ENCODE measurements around the gene TMCC1.
A peak's percentile ranks its signal among the peaks of the same experiment; 100 is the strongest.
"Not testable (repeated sequence)": the region's sequence is repeated elsewhere in the genome, so short reads cannot be mapped to it uniquely, and the experiment has no call there.

The TMCC1 gene

DNA sequence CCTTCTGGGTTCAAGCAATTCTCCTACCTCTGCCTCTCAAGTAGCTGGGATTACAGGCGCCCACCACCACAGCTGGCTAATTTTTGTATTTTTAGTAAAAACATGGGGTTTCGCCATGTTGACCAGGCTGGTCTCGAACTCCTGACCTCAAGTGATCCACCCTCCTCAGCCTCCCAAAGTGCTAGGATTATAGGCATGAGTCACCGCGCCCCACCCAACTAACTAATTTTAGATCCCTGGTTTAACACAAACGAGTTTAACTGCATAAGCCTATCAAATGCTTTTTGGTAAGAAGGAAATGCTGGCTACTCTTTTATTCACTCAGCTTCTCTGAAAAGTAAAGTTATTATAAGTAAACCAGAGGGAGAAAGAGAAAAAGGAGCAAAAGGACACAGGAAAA is 61.6 kb downstream of the TMCC1 start:
- not testable (repeated sequence) for DNase-seq

DNA sequence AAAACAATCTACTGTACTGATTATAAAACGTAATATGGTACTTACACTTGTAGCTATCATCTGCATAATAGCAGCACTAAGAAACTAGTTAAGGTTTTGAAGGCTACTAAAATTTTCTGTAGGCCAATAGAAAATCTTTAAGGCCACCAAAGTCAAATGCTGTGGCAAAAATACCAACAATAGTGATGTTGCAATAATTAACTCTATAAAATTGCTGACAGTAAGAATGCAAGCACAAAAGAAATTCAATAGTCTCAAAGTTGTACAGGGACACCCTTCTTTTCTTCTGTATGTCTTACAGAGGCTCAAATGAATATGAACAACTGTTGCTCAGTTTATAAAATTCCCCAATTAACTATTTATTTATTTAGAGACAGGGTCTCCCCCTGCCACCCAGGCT is 62.0 kb downstream of the TMCC1 start:
- DNase-seq: no peak

DNA sequence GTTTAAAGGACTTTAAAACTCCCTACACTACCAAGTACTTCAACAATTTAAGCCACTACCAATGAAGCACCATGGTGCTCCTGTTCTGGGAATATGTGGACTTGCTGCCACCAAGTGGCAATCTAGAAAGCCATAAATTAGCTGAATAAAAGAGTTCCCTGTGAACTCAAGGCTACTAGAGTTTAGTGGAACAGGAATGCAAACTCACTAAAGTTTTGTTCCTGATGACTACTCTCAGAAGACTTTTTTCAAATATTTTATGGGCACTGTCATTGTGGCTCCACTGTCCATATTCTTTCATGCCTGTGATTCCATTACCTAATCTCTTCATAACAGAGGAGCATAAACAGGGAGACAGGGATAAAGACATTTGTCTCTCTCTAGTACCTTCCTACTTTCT is 63.9 kb downstream of the TMCC1 start:
- peak; percentile 62 to 78 for DNase-seq

DNA sequence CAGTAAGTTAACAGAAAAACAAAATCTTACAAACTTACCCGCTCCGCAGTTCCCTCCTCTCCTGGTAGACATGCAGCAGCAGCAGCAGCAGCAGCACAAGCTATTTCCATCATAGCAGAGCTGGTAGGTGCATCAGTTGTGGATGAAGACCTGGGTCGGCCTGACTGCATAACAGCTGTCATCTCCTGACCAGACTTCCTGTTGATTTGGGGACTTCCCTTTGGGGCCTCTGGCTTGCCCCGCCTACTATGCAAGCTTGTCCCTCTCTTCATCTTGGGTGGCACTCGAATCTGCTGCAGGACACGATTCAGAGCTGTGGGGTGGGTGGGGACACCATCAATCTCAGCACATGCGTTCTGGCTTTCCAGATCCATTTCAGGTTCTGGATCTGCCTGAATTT is 65.7 kb downstream of the TMCC1 start:
- DNase-seq: no peak

DNA sequence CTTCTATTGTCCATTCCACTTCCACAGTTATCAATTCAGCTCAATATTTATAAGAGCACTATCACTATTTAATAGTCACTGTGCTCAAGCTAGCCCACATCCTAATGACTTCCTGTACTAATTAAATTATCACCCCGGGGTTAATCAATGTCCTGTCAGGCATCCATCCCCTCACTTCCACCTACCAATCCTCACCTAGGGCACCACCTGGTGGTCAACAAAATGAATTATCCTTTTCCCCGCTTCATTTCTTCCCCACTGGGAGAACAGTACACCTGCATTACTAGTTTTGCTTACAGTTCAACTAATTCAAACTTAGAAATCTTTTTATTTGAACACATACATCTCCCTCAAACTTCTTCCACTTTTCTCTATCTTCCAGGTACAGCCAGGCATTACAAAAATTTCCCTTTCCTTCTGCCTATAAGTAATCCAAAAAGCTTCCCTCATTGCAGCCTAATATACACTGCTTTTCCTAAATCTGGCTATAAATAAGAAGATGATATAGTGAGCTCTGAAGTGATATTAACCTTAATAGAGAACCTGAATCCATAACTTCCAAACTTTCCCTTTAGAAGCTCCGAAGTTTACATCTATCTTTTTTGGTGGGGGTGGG is 68.5 kb downstream of the TMCC1 start:
- peak; percentile 68 to 70 for DNase-seq

DNA sequence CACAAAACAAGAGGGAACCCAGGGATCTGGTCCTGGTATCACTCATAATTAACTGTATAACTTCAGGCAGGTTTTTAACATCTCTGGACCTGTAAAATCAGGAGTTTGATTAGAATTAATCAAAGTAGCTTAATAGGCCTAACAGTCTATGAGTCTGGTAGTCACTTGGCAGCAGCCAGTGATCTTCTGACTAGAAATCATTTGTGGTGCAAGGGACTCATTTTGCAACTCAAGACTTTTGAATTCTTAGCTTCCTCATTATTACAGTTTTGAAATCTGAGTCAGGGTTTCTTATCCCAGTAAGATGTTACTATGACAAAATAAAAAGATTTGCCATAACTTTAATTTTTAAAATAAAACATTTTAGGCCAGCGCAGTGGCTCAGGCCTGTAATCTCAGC is 70.8 kb downstream of the TMCC1 start:
- no peak for DNase-seq

DNA sequence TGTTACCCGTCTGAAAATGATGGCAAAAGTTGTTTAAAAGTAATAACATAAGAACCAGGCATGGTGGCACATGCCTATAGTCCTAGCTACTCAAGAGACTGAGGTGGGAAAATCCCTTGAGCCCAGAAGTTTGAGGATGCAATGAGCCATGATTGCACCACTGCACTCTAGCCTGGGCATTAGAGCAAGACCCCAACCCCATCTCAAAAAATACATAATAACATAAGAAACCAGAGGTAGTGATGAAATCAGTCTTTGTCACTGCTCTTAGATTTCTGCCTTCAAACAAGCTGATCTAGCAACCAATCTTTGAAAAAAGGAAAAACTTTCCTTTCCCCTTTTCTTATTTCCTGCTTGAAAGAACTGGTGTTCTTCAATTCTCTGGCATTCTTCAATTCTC is 71.3 kb downstream of the TMCC1 start:
- DNase-seq: no peak

DNA sequence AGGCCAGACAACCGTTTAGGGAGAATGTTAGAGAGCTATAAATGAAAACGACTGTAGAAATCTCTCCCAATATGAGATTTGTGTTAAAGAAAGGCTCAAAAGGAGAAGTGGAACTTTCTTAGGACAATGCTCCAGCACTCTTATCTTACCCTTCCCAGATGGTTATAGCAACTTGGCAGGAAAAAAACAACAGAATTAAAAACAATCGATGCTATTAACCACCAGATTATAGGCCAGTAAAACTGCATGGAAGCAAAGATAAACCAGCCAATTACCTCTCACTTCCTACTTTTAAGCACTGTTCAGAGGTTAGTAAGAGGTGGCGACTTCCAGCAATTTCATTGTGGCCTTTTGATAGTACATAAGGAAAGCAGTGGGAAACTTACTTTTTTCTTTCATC is 72.9 kb downstream of the TMCC1 start:
- DNase-seq: no peak

DNA sequence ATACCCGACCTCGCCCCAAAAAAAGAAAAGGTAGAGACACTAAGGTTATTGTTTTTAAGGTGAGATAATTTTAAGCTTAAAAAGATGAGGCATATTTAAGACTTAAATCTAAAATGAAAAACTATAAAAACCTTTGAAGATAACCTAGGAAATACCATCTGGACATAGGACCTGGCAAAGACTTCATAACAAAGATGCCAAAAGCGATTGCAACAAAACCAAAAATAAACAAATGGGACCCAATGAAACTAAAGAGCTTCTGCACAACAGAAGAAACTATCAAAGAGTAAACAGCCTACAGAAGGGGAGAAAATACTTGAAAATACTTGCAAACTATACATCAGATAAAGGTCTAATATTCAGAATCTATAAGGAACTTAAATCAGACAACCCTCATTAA is 80.9 kb downstream of the TMCC1 start:
- no peak for DNase-seq

DNA sequence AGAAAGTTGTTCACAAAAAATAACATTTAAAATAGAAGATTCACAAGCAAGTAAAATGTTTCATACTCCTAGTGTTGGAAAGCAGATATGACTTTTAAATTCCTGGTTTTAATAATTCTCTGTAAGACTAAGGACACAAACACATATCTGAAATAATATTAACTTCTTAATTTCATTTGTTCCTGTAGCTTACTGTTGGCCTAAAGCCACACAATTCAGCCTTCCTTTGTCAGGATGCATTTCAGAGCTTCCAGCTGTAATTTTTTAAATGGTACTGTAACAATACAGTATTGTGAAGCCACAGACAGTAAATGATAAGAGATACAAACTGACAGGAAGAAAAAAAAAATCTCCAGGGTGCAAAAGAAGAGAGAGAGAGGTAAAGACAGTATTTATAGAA is 84.2 kb downstream of the TMCC1 start:
- DNase-seq: no peak

DNA sequence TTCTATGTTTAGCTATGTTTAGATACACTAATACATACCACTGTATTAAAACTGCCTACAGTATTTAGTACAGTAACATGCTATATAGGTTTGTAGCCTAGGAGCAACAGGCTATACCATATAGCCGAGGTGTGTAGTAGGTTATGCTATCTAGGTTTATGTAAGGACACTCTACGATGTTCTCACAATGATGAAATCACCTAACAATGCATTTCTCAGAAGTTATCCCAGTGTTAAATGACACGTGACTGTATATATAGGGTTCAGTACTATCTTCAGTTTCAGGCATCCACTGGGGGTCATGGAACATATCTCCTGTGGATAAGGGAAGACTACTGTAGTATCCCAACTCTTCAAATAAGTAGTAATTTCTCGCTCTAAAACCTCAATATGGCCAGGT is 97.4 kb downstream of the TMCC1 start:
- no peak for DNase-seq

DNA sequence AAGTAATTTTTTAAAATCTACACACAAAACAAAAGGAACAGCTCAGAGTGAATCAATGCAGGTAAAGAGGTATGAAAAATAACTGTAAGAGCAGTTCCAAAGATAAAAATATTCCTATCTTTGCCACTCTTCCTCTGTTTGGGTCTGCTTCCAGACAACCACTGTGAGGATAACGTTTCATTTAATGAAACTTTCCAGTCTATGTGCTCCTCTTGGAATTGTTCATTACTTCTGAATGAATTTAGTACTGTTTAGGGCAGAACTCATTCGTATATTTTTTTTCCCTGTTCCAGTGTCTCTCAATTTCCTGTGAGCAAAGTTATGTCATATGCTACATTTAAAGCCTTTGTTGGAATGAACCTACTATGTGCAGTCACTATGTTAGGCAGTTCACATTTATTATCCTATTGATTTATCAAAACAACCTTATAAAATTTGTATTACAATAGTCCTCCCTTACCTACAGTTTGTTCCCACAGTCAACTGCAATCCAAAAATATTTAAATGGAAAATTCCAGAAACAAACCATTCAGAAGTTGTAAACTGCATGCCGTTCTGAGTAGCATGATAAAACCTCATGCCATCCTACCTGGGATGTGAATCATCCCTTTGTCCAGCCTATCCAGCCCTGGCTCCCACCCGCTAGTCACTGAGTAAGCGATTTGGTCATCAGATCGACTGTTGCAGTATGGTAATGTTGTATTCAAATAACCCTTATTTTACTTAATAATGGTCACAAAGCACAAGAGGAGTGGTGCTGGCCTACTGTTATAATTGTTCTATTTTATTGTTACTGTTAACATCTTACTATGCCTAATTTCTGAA is 98.1 kb downstream of the TMCC1 start:
- DNase-seq: no peak

DNA sequence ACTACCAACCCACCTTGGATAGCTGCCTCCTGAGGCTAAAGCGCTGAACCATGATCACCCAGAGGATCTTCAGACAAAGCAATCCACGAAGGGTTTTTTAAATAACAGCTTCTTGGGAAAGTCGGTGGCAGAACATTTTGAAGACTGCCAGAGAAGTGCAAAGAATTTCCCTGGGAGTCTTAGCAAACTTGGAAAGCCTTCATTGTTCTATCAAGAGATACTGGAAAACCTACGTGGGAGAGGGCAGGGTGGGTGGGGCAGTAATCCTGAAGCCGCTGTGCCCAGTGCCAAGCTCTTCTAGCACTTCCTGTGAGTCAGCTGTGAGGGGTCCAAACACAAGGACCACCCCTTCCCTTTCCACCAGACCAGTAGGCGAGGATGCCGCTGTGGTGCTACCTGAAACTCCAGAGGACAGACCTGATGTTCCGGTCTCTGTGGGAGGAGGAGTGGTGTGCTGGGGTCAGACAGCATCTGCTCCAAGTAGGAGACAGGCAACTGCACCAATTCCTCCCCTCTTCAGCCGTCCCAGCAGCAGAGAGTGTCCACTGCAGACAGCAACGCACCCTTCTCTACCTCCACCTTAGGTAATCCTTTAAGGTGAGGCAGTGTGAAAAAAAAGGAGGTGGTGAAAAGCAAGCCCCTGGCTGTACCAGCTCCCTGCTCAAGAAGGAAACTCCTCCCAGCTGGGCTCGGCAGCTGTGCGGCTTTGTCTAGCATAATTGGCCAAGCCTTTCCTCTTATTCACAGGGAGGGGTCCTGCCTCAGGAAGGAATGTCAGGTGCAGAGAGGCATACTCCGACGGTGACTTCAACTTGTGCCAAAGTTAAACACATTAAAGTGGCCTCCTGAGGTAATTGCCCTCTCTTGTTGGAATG is 99.0 kb downstream of the TMCC1 start:
- DNase-seq: peak in 1 of 2 experiments; percentile 58

DNA sequence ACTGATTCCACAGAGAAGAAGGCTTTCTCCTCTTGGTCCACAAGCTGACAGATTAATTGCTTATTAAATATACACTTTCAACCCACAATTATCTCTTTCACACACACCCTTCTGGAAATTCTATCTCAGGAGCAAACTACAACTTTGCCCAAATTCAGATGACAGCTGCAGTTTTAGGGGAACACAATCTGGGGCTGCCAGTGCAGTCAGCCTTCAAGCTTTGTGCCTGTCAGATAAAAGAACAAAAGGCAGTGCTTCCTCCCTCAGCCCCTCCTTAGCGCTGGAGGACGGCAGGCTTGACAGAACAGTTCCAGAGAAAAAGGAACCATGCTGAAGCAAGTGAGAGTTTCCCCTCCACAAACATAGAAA is 99.6 kb downstream of the TMCC1 start:
- DNase-seq: no peak

DNA sequence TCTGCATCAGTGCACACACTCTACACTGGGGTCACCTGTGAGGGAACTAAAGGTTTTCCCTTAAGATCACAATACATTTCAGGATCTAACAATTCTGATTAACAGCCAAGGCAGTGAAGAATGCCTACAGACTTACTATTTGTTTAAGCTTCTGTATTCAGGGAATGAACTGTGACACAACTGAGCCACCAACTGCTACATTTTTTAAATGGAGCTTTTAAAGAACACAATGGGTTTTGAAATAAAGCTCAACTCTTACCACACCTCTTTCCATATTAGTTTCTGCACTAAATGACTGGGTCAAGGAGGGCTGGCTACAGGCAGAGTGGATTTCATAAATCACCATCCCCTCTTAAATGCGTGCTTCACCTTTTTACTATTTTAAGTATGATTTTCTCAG is 100.2 kb downstream of the TMCC1 start:
- DNase-seq: no peak

DNA sequence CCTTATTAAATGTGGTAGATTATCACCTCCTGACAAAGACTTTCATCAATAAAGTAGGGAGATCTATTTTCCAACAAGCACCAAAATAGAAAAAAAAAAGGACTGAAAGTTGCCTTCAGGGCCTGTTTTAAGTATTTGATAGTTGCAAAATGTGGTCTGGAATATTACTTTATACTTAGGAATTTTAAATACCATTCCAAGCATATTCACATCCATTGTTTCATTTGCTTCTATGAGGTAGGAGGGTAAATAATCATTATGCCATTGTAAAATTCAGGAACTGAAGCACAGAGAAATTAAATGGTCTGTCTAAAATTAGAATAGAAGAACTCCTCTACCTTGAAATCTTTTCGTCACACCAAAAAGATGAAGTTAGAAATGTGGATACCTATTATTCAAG is 110.0 kb downstream of the TMCC1 start:
- no peak for DNase-seq

DNA sequence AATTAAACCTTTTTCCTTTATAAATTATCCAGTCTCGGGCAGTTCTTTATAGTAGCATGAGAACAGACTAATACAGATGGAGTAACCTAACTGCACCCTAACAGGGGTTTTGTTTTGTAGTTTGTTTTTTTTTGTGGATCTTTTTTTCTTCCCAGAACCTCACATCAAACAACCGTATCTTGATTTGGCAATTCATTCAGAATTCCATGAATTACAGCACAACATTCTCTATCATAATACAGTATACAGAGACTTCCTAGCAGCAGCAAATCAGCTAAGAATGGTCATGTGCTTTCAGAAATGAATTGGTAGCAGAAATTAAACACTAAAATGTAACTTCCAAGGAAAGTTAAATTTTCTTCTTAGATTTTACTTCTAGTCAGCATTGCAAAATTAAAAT is 114.6 kb downstream of the TMCC1 start:
- no peak for DNase-seq

DNA sequence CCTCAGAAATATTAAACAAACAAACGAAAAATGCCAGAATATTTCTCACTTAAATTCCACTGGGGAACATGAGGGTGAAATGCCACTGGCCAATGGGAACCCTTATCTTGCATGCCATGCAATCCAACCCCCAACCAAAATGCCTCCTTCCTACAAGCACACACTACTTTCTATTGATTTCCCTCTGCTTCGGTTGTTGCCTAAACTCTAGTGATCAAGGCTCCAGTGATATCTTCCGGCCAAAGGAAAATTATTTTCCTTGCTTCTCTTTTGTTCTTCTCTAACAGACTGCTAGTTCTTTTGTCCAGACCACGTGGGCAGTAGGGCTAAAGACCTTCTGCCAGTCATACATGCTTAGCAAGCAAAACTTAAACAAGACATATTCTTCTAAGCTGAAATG is 115.7 kb downstream of the TMCC1 start:
- DNase-seq: no peak

DNA sequence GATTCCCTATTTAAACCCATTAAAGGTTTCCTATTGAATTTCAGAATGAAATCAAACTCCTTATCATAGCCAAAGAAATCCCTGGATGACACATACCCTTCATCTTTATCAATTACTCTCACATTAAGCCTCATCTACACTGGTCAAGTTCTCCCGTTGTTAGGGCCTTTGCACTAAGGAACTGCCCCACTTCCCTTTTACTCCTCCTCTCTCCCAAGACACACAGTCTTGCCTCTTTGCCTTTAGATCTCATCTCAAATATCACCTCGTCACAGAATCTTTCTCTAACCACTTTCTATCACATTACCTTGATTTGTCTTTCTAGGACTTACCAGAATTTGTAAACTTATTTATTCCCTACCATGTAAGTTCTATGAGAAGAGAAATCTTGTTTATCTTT is 117.6 kb downstream of the TMCC1 start:
- no peak for DNase-seq

DNA sequence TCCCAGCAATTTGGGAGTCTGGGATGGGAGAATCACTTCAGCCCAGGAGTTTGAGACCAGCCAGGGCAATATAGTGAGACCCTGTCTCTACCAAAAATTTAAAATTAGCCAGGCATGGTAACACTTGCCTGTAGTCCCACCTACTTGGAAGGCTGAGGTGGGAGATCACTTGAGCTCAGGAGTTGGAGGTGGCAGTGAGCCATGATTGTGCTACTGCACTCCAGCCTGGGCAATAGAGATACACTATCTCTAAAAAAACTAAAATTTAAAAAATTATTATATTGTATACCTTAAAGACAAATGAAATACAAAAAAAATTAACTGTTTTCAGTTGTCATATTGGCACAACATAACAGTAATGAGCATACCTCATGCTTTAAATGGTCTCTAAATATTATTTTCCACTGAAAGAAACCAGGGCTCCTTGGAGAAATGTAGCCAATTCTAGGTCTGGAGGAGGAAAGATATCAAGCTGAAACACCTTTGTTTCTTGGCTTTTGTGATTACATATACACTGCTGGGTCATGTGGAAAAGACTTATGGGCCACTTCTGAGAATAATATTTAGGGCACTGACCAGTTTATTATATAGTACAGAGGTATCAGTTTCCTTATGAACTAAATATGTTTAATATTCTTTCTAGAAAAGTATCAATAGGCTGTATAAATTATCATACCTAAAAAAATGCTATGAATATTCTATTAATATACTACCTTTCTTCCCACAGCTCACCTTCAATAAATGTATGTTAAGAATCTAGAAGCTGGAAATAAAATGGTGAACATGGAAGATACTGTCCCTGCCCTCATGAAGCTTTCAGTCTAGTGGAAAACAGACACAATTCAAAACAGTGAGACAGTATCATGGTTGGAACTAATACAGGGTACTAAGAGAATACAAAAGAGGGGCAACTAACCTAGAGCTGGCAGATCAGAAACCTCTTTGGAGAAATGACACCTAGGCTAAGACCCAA is 119.5 kb downstream of the TMCC1 start:
- no peak for DNase-seq

DNA sequence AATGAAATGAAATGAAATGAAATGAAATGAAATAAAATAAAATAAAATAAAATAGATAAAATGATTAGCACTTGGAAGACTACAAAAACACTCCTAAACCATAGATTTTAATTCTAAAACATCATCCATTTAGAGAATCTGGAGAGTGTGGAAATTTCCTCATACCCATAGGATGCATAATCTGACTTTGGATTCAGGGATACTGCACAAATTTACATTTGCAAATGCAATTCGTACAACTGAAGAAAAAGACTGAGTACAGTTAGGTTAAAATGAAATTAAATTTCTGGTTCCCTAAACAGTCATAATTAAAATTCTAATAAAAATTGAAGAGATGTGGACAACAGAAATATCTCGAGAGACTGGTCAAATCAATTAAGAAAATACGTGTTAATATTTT is 122.9 kb downstream of the TMCC1 start:
- DNase-seq: no peak

DNA sequence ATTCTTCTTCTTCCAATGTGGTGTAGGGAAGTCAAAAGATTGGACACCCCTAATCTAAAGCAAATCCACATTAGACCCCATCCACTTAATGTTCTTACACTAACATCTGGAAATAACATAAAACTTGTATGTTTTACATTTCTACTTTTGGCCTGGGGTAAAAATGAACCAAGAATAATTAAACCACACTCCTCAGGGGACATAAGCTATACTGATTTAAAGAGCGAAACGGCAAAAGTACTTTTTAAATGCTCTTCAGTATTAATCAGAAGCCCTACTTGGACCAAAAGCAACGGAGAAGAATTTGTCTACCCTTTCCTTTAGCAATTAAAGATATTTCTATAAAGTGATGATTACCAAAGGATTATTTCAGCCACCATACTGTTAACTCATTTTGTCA is 123.9 kb downstream of the TMCC1 start:
- no peak for DNase-seq

DNA sequence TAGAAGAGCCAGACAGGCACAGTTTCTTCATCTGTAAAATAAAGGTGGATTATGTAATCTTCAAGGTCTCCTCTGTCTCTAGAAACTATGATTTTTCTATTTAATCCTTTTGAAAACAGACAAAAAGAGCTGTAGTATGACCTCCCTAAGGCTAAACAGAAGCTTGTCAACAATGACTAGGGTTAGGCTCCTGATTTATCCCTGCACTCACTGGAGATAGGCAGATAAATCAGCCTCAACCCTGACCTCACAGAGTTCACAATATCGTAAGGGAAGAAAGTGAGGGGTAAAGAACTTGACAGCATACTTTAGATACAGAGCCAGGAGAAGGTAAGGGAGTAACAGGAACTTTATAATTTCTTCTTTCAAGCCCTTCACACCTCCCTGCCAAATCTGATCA is 124.8 kb downstream of the TMCC1 start:
- no peak for DNase-seq

All from NCI-H524 (cell line).